IMR-90 (cell line): ENCODE data around the gene LTN1.

Experiments used
- MXI1 ChIP-seq: IDR thresholded peaks from 2 replicates; pipeline ENCODE4 v1.6.1; 2012; ENCODE audit warnings: low read depth, mild to moderate bottlenecking, low read length, moderate library complexity, borderline replicate concordance
- POLR2A ChIP-seq: IDR thresholded peaks from 2 replicates; pipeline ENCODE4 v1.6.1; 2012; ENCODE audit warnings: mild to moderate bottlenecking, low read depth, low read length
- RFX5 ChIP-seq: IDR thresholded peaks from 2 replicates; pipeline ENCODE4 v1.8.0; 2012; ENCODE audit warnings: low read depth, mild to moderate bottlenecking, low read length, moderate library complexity
- TF ChIP-seq, protein P1 (sequence below): conservative IDR thresholded peaks from 2 replicates; pipeline ENCODE4 v1.5.1; 2012; ENCODE audit warnings: mild to moderate bottlenecking, low read depth, low read length, improper control_type of control experiment

DNA sequence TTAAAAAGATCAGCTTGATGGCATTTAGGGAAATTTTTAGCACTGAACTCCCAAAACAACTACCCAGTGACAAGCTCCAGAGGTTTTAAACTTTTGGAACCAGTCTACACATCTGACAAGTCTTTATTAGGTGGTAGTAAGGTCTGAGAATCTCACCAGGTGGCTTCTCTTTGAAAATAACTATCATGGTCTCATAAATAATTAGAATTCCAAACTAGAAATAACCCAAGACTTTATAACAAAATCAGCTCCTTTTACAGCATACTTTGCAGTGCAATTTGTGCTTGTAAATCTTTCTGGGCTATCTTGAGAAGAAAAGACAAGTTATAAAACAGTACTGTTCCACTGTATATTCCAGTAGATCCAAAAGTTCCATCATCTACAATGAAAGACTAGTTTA lies 108.7 kb downstream of the LTN1 start:
- TF ChIP-seq, protein P1, sequence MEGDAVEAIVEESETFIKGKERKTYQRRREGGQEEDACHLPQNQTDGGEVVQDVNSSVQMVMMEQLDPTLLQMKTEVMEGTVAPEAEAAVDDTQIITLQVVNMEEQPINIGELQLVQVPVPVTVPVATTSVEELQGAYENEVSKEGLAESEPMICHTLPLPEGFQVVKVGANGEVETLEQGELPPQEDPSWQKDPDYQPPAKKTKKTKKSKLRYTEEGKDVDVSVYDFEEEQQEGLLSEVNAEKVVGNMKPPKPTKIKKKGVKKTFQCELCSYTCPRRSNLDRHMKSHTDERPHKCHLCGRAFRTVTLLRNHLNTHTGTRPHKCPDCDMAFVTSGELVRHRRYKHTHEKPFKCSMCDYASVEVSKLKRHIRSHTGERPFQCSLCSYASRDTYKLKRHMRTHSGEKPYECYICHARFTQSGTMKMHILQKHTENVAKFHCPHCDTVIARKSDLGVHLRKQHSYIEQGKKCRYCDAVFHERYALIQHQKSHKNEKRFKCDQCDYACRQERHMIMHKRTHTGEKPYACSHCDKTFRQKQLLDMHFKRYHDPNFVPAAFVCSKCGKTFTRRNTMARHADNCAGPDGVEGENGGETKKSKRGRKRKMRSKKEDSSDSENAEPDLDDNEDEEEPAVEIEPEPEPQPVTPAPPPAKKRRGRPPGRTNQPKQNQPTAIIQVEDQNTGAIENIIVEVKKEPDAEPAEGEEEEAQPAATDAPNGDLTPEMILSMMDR: no peak
- no peak for TF ChIP-seq RFX5
- no peak for TF ChIP-seq POLR2A
- no peak for TF ChIP-seq MXI1
